Ishikawa (cell line): ENCODE data around the gene ENTREP1.

Experiments used
- CEBPB ChIP-seq: IDR thresholded peaks from 2 replicates; pipeline ENCODE4 v1.6.1; 2012
- CREB1 ChIP-seq: IDR thresholded peaks from 2 replicates; pipeline ENCODE4 v1.6.1; 2012; ENCODE audit warnings: low read depth
- EGR1 ChIP-seq: IDR thresholded peaks from 2 replicates; pipeline ENCODE4 v1.6.1; 2012
- EP300 ChIP-seq: IDR thresholded peaks from 2 replicates; pipeline ENCODE4 v1.6.1; 2012; ENCODE audit warnings: borderline replicate concordance
- FOXM1 ChIP-seq: IDR thresholded peaks from 2 replicates; pipeline ENCODE4 v1.6.1; 2012; ENCODE audit warnings: low read depth, borderline replicate concordance
- NFIC ChIP-seq: IDR thresholded peaks from 2 replicates; pipeline ENCODE4 v1.6.1; 2012
- RAD21 ChIP-seq: IDR thresholded peaks from 2 replicates; pipeline ENCODE4 v1.6.1; 2012; ENCODE audit warnings: low read depth
- TAF1 ChIP-seq: IDR thresholded peaks from 2 replicates; pipeline ENCODE4 v1.6.1; 2012; ENCODE audit warnings: low read depth, mild to moderate bottlenecking
- TCF12 ChIP-seq: IDR thresholded peaks from 2 replicates; pipeline ENCODE4 v1.6.1; 2012; ENCODE audit warnings: low read depth
- TEAD4 ChIP-seq: IDR thresholded peaks from 2 replicates; pipeline ENCODE4 v1.6.1; 2012
- YY1 ChIP-seq: IDR thresholded peaks from 2 replicates; pipeline ENCODE4 v1.6.1; 2012; ENCODE audit warnings: low read depth
- ZBTB7A ChIP-seq: IDR thresholded peaks from 2 replicates; pipeline ENCODE4 v1.6.1; 2012; ENCODE audit warnings: low read depth
- TF ChIP-seq, protein P1 (sequence below): IDR thresholded peaks from 2 replicates; pipeline ENCODE4 v1.6.1; 2012
- TF ChIP-seq, protein P2 (sequence below): IDR thresholded peaks from 2 replicates; pipeline ENCODE4 v1.6.1; 2012; ENCODE audit warnings: low read depth, mild to moderate bottlenecking
- TF ChIP-seq, protein P3 (sequence below): IDR thresholded peaks from 2 replicates; pipeline ENCODE4 v1.6.1; 2012

ENTREP1 gene

DNA sequence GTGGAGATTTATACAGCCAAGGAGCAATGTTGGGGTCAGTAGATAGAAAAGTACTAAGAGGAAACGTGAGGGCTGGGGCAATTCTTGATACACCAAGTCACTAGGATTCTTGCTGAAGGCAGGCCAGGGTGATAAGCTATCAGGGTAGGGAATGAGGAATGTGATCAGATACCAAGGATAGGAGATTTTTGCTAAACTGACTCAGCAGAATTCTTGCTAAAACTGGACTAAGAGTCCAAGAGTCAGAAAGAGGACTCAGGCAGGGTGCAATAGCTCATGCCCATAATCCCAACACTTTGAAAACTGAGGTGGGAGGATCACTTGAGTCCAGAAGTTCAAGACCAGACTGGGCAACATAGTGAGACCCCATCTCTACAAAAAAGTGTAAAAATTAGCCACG is 71.7 kb downstream of the ENTREP1 start:
- TF ChIP-seq, protein P1, sequence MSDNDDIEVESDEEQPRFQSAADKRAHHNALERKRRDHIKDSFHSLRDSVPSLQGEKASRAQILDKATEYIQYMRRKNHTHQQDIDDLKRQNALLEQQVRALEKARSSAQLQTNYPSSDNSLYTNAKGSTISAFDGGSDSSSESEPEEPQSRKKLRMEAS, result no peak
- TF ChIP-seq, protein P2, sequence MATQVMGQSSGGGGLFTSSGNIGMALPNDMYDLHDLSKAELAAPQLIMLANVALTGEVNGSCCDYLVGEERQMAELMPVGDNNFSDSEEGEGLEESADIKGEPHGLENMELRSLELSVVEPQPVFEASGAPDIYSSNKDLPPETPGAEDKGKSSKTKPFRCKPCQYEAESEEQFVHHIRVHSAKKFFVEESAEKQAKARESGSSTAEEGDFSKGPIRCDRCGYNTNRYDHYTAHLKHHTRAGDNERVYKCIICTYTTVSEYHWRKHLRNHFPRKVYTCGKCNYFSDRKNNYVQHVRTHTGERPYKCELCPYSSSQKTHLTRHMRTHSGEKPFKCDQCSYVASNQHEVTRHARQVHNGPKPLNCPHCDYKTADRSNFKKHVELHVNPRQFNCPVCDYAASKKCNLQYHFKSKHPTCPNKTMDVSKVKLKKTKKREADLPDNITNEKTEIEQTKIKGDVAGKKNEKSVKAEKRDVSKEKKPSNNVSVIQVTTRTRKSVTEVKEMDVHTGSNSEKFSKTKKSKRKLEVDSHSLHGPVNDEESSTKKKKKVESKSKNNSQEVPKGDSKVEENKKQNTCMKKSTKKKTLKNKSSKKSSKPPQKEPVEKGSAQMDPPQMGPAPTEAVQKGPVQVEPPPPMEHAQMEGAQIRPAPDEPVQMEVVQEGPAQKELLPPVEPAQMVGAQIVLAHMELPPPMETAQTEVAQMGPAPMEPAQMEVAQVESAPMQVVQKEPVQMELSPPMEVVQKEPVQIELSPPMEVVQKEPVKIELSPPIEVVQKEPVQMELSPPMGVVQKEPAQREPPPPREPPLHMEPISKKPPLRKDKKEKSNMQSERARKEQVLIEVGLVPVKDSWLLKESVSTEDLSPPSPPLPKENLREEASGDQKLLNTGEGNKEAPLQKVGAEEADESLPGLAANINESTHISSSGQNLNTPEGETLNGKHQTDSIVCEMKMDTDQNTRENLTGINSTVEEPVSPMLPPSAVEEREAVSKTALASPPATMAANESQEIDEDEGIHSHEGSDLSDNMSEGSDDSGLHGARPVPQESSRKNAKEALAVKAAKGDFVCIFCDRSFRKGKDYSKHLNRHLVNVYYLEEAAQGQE, result no peak
- TF ChIP-seq TEAD4 (no peak), YY1 (no peak), EGR1 (no peak)

DNA sequence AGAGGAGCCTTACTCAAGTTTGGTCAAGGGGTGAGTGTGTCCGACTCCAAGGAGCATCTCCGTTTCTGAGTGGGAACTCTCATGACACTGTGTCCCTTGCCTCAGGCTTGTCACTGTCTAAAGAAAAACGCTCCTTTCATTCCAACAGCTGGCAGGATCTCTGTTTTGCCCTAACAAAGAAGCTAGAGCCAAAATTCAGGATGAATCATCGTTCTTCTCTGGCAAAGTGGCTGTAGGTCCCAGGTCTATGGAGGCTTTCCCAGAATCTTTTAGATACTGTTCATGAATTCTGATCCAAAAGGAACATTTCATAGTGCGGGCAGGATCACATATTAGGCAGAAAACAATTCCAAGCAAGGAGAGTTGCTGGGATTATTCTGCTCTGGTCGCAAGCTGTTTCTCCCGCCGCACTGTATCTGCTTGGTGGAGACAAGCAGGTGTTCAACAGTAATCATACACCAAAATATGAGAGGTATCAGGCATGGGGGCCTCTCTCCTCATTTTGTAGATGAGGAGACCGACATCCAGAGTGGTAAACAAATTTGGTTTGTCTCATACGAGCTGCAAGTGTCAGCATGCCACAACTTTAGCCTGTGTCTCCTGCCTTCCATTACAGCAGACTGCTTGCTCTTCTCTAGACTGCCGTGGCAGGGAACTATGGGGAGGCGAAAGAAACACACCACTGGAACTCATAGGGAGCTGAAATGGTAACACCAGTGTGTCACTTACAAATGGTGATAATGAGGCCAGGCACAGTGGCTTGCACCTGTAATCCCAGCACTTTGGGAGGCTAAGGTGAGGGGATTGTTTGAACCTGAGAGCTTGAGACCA is 72.6 kb downstream of the ENTREP1 start:
- TF ChIP-seq CEBPB (no peak), FOXM1 (no peak), TEAD4 (no peak), EGR1 (no peak), TCF12 (no peak), CREB1 (no peak), NFIC (no peak), TAF1 (no peak), RAD21 (no peak), EP300 (no peak), ZBTB7A (no peak), YY1 (no peak)
- TF ChIP-seq, protein P2, result no peak
- TF ChIP-seq, protein P3, sequence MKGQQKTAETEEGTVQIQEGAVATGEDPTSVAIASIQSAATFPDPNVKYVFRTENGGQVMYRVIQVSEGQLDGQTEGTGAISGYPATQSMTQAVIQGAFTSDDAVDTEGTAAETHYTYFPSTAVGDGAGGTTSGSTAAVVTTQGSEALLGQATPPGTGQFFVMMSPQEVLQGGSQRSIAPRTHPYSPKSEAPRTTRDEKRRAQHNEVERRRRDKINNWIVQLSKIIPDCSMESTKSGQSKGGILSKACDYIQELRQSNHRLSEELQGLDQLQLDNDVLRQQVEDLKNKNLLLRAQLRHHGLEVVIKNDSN, result no peak
- TF ChIP-seq, protein P1, result no peak

DNA sequence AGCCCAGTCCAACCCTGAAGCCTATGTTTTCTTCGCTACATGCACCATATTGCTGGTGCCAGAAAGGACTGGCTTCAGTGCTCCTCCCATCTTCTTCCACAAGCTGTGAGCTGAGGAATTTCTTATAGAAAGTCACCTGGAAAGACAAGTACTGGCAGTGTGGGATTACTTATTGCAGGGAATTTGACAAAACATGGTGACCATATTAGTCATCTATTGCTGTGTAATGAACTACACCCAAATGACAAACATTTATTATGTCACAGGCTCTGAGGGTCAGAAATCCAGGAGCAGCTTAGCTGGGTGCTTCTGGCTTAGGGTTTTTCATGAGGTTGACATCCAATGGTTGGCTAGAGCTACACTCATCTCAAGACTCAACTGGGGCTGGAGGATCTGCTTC is 75.5 kb downstream of the ENTREP1 start:
- TF ChIP-seq NFIC (no peak), TCF12 (no peak), CREB1 (no peak), TEAD4 (no peak), CEBPB (no peak), TAF1 (no peak), YY1 (no peak), RAD21 (no peak), FOXM1 (no peak), ZBTB7A (no peak)
- TF ChIP-seq, protein P3, result no peak
- TF ChIP-seq, protein P2, result no peak

DNA sequence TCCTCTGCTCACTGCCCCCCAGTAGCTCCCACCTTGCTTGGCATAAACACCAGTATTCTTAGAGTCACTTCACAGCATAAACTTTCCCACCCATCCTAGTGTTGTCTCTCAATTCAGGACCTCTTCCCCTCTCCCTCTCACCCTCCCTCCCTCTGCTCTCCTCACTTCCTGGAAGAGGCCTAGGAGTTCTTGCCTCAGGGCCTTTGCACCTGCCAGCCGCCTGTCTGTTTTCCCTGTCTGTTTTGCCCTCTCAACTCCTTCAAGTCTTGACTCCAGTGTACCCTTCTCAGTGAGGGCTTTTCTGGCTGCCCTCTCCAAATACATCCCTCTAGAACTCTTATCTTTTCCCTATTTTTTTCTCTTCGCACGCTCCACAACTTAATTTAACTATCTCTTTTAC is 86.2 kb downstream of the ENTREP1 start:
- TF ChIP-seq, protein P1, result no peak
- TF ChIP-seq NFIC (no peak), YY1 (no peak), EP300 (no peak), EGR1 (no peak), CEBPB (no peak), TAF1 (no peak), FOXM1 (no peak), TEAD4 (no peak), RAD21 (no peak), TCF12 (no peak), ZBTB7A (no peak), CREB1 (no peak)
- TF ChIP-seq, protein P3, result no peak
- TF ChIP-seq, protein P2, result no peak
